ENCODE results near the gene ASXL2.
"Not testable (repeated sequence)": the region's sequence is repeated elsewhere in the genome, so short reads cannot be mapped to it uniquely, and the experiment has no call there.

Gene ASXL2

DNA sequence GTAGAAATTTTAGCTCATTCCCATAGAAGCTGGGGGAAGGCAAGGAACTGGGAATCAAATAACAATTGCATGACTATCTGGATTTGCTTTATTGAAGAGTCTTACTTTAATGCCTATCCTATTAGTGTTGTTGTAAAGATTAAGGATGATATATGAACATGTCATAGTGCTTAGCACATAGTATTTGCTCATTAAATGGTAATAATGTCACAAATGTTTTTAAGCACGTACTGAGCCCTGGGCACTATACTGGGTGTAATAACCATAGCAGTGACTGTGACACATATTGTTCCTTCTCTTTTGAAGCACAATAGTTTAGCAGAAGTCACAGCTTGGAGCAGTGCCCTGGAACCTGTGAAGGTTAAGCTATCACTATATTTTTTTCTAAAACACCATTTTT lies 157.7 kb downstream of the ASXL2 start:
- Mint-ChIP-seq H3K27ac (no peak overlapping the region), H3K9me3 (no peaks in the 10 kb centered on the region), H3K4me1 (peaks cover 7% of the 10 kb centered on the region), H3K27me3 (peaks cover 15% of the 10 kb centered on the region), H3K4me3 (no peak overlapping the region)
- ATAC-seq (no peak), DNase-seq (no peak)

DNA sequence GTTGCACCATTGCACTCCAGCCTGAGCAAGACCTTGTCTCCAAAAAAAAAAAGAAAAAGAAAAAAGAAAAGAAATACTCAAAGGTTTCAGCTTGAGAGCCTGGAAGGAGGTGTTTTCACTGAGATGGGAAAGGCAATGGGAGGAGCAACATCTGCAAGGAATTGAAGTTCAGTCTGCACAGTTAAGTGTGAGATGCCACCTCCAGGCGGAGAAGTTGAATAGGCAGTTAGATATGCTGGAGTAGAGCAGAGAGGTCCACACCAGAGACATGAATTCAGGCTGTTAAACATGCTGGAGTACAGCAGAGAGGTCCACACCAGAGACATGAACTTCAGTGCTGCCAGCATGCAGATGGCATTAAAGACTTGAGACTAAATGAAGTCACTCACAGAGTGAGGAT lies 163.5 kb downstream of the ASXL2 start:
- Mint-ChIP-seq H3K4me3 (no peak overlapping the region), H3K27ac (no peak overlapping the region), H3K9me3 (no peaks in the 10 kb centered on the region), H3K4me1 (peaks cover 28% of the 10 kb centered on the region), H3K27me3 (peaks cover 37% of the 10 kb centered on the region)
- ATAC-seq: no peak
- DNase-seq: no peak

DNA sequence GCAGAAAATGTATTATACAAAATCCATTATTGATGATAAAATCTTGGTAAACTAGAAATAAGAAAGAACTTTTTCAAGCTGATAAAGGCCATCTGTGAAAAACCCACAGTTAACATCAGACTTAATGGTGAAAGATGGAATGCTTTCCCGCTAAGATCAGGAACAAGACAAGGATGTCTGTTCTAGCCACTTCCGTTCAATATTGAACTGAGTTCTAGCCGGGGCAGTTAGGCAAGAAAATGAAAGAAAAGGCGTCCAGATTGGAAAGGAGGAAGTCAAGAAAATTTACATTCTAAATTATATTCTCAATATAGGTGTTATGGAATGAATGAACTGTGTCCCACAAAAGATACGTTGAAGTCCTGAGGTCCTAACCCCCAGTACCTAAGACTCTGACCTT lies 165.8 kb downstream of the ASXL2 start:
- Mint-ChIP-seq H3K27me3 (peaks cover 48% of the 10 kb centered on the region), H3K27ac (no peak overlapping the region), H3K4me3 (no peak overlapping the region), H3K9me3 (no peaks in the 10 kb centered on the region), H3K4me1 (peaks cover 21% of the 10 kb centered on the region)
- DNase-seq: no peak
- no peak for ATAC-seq

DNA sequence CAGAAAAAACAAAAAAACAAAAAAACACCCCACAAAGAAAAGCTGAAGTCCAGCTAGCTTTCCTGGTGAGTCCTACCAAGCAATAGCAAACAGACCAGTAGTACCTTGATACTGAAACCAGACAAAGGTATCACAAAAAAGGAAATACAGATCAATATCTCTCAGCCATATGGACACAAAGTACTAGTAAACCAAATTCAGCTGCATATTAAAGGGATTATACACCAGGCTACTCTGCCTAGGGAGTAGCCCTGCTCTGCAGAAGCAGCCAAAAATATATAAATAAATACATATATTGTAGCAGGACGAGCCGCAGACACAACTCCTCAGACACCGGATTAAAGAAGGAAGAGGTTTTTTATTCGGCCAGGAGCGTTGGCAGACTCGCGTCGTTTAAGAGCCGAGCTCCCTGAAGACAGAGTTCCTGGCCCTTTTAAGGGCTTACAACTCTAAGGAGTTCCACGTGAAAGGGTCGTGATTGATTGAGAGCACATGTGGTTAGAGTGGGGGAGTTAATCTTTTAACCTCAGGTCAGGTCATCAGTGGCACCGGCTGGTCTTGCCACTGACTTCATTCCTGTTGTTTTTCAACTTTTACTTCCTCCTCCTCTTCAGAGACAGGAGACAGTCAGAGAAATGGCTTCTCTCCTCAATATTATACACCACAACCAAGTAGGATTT lies 166.5 kb downstream of the ASXL2 start:
- no peak for ATAC-seq
- H3K4me3 Mint-ChIP-seq: peak overlapping the region; percentile 57 to 72
- no peaks in the 10 kb centered on the region for H3K9me3 Mint-ChIP-seq
- H3K4me1 Mint-ChIP-seq: peaks cover 21% of the 10 kb centered on the region
- peaks cover 46% of the 10 kb centered on the region for H3K27me3 Mint-ChIP-seq
- H3K27ac Mint-ChIP-seq: peak overlapping the region; percentile 51 to 82
- DNase-seq: no peak

DNA sequence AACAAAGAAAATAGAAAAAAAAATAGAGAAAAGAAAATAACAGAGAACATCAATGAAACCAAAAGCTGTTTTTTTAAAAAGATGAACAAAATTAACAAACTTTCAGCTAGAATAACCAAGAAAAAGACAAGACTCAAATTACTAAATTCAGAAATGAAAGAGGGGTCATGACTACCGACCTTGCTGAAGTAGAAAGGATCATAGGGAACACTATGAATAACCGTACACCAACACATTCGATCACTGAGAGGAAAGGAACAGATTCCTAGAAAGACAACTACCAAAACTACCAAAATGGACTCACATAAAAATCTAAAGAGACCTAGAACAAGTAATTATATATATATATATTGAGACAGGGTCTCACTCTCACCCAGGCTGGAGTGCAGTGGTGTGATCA lies 167.5 kb downstream of the ASXL2 start:
- H3K27me3 Mint-ChIP-seq: peaks cover 43% of the 10 kb centered on the region
- no peak overlapping the region for H3K27ac Mint-ChIP-seq
- DNase-seq (no peak), ATAC-seq (no peak)
- no peak overlapping the region for H3K4me3 Mint-ChIP-seq
- peaks cover 21% of the 10 kb centered on the region for H3K4me1 Mint-ChIP-seq
- no peaks in the 10 kb centered on the region for H3K9me3 Mint-ChIP-seq

DNA sequence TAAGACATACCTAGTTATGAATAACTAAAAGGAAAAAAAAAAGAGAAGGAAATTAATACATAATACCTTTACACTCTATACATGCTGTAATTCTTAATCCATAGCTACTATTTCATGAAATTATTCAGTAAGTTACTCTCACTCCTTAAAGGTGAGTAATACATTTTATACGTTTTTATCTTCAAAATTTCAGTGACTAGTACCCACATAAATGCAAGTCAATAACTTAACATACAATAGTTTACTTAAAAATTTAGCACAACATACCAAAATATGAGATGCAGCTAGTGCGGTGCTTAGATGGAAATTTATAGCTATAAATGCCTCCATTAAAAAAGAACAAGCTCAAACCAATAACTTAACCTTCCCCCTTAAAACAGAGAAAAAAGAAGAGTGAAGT lies 168.9 kb downstream of the ASXL2 start:
- Mint-ChIP-seq H3K4me1 (peaks cover 21% of the 10 kb centered on the region), H3K4me3 (no peak overlapping the region), H3K27me3 (peaks cover 43% of the 10 kb centered on the region), H3K9me3 (no peaks in the 10 kb centered on the region), H3K27ac (no peak overlapping the region)
- DNase-seq (no peak), ATAC-seq (no peak)

DNA sequence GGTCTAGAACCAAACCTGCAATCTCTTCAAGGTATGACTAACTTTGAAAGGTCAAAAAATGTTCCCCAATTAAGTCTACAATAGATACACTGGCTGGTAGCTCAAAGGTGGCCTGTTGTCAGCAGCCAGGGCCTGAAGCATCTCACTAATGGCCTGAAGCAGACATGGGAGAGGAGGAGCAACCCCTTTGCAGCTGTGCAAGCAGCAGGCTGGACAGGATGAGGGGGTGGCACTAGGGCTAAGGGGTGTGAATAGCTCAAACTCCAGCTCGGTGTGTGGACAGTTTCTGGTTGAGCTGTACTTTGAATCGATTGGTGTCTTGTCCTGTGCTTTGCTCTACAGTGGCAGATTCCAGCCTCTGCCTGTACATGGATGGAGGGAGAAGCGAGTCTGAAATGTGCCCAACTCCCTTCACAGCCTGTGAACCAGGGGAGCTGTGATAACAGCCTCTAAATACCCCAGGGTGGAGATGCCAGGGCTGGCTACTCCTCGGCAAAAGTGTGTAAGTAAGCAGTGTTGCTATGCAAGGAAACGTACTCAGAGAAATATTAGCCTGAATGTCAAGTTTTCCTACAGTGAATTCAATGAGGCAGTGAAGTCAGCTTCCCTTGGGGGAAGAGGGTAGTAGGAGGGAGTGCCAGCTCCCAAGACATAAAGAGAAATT lies 170.2 kb downstream of the ASXL2 start:
- Mint-ChIP-seq H3K9me3 (no peaks in the 10 kb centered on the region), H3K4me1 (peaks cover 21% of the 10 kb centered on the region), H3K27ac (no peak overlapping the region), H3K4me3 (no peak overlapping the region), H3K27me3 (peaks cover 39% of the 10 kb centered on the region)
- DNase-seq: no peak
- ATAC-seq: no peak

DNA sequence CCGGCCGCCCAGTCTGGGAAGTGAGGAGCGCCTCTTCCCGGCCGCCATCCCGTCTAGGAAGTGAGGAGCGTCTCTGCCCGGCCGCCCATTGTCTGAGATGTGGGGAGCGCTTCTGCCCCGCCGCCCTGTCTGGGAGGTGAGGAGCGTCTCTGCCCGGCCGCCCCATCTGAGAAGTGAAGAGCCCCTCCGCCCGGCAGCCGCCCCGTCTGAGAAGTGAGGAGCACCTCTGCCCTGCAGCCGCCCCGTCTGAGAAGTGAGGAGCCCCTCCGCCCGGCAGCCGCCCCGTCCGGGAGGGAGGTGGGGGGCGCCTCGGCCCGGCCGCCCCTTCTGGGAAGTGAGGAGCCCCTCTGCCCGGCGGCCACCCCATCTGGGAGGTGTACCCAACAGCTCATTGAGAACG lies 172.7 kb downstream of the ASXL2 start:
- not testable (repeated sequence) for H3K4me3 Mint-ChIP-seq, H3K9me3 Mint-ChIP-seq, ATAC-seq, DNase-seq, H3K4me1 Mint-ChIP-seq, H3K27ac Mint-ChIP-seq
- peaks cover 19% of the 10 kb centered on the region for H3K27me3 Mint-ChIP-seq

DNA sequence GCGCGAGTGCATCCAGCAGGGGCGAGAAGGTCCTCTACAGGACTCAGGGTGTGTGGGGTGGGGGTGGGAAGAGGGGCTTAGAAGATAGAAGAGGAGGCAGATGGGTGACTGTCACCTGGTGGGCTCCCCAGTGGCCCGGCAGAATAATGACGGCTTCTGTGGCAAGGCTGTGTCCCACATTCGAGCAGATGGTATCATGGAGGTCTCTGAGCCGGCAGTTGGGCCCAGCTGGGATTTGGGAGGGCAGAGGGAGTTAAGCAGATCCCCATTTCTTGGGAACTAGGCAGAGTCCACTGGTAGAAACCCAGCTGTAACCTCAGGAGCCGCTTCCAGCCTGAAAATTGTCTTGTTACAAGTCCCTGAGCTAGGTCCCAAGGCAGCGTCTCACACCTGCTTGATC lies 176.5 kb downstream of the ASXL2 start:
- H3K27ac Mint-ChIP-seq: no peak overlapping the region
- no peak for DNase-seq
- no peak overlapping the region for H3K4me3 Mint-ChIP-seq
- ATAC-seq: no peak
- H3K9me3 Mint-ChIP-seq: no peaks in the 10 kb centered on the region
- peaks cover 5% of the 10 kb centered on the region for H3K4me1 Mint-ChIP-seq
- no peaks in the 10 kb centered on the region for H3K27me3 Mint-ChIP-seq

DNA sequence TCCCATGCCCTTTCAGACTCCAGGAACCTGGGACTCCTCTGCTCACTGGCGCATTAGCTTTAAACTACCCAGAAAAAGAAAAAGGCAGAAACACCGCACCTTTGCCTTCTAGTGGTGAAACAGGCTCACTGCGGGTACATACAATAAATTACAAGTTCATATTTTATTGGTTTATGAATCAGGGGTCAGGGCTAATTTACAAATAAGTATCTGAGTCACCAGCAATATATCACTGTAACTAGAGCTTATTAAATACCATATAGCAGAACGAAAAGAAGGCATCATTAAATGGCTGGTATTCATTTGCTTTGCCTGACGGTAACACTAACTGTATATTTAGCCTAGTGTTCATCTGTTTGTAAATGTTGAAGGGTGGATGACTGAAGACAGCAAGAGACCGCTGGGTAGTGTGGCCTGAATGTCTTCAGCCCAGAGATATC lies 178.0 kb downstream of the ASXL2 start:
- no peaks in the 10 kb centered on the region for H3K9me3 Mint-ChIP-seq
- peak; percentile 9 to 38 for DNase-seq
- ATAC-seq: peak; percentile 67
- H3K4me3 Mint-ChIP-seq: no peak overlapping the region
- no peaks in the 10 kb centered on the region for H3K27me3 Mint-ChIP-seq
- peaks cover 5% of the 10 kb centered on the region for H3K4me1 Mint-ChIP-seq
- no peak overlapping the region for H3K27ac Mint-ChIP-seq

DNA sequence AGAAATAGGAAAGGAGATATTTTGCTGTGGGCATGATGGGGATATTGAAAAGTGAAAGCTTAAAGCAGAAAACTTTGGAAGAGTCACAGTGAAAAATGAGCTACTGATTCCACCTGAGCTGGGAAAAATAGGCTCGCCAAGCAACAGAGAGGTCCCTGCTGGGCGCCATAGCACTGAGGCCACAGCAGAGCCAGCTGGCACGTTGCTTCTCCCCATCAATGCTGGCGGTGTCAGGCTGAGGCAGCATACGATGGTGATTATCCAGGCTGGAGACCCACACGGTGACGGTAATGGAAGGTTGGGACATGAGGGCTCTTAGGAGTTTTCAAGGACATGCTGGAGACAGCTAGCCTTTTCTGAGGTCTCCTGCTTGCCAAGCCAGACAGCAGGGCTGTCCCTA lies 179.1 kb downstream of the ASXL2 start:
- no peak overlapping the region for H3K27ac Mint-ChIP-seq
- DNase-seq: no peak
- peaks cover 5% of the 10 kb centered on the region for H3K4me1 Mint-ChIP-seq
- no peak overlapping the region for H3K4me3 Mint-ChIP-seq
- no peak for ATAC-seq
- H3K27me3 Mint-ChIP-seq: no peaks in the 10 kb centered on the region
- no peaks in the 10 kb centered on the region for H3K9me3 Mint-ChIP-seq

DNA sequence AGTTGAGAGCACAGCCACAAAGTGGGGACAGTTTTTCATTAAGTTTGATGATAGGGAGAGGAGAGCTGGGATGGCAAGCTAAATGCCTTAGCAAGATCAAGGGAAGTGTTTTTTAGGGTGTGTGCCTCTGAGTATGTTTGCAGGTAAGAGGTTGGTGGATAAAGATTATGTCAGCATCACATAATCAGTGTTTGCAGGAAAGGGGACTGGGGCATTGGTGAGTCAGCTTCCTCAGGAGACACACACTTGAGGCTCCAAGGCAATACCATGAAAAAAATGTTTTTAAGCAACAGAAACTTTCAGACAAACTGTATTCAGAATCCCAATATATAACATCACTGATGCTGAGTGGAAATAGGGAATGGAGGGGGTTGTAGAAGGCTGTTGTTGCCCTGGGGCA lies 179.5 kb downstream of the ASXL2 start:
- DNase-seq (no peak), ATAC-seq (no peak)
- no peak overlapping the region for H3K4me3 Mint-ChIP-seq
- no peaks in the 10 kb centered on the region for H3K9me3 Mint-ChIP-seq
- H3K27ac Mint-ChIP-seq: no peak overlapping the region
- peaks cover 5% of the 10 kb centered on the region for H3K4me1 Mint-ChIP-seq
- no peaks in the 10 kb centered on the region for H3K27me3 Mint-ChIP-seq

DNA sequence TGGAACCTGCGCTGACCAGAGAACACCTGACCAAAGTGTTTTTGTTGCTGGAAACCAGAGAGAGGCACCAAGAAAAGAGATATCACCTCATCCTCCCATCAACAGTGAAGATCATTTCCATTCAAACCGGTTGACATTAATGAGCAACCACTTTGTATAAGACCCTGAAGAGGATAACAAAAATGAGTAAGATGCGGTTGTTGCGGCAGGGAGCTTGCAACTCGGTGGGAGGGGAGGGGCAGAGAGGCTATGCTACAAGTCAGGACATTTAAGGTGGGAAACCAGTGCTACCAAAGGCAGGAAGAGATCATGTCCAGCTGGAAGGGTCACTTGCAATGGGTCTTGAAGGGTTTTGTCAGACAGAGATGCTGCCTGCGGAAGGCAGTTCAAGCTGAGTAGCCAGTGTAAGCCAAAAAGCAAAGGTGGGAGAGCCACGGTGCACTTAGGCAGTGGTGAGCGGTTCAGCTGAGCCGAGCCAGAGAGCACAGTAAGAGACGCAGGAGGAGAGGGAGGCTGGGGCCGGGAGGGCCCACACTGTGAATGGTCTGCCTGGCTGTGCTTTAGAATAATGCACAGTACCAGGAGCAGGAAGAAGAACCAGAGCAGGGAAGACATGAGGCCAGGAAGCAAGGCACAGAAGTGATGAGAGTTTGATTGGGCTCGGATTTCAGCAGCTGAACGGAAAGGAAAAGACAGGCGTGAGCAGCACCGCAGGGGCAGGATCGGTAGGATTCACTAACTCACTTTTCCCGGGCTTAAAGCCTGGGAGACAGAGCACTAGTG lies 180.5 kb downstream of the ASXL2 start:
- H3K4me1 Mint-ChIP-seq: peaks cover 5% of the 10 kb centered on the region
- DNase-seq (no peak), ATAC-seq (peak; percentile 20)
- H3K27me3 Mint-ChIP-seq: no peaks in the 10 kb centered on the region
- no peaks in the 10 kb centered on the region for H3K9me3 Mint-ChIP-seq
- H3K4me3 Mint-ChIP-seq: no peak overlapping the region
- H3K27ac Mint-ChIP-seq: no peak overlapping the region

DNA sequence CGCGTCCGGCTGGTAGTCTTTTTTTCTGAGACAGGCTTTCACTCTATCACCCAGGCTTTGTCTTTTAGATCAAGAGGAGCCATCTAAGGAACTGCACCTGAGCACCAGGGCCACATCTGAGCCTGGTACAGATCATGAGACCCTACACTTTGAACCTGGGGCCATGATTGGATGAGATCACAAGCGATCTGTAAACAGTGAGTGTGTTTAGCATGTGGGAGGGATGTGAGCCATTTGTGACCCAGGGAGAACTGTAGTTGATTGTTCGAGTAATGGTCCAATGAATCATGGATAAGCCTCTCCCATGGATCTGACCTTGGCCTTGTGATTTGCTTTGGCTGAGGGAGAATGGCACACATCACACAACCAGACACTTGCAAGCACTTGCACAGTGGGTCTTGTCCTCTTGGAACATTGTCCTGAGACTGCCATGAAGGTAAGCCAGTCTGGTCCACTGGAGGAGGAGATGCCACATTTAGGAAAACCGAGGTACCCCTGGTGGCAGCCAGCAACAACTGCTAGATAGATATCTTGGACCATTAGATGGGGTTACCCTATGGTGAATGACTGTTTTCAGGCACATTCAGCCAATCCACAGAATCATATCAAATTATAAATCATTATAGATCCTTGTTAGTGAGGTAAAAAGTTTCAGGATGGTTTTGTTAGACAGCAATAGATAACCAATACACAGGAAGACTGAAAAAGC lies 185.4 kb downstream of the ASXL2 start:
- Mint-ChIP-seq H3K4me3 (no peak overlapping the region), H3K27ac (no peak overlapping the region), H3K27me3 (no peaks in the 10 kb centered on the region), H3K9me3 (no peaks in the 10 kb centered on the region), H3K4me1 (no peaks in the 10 kb centered on the region)
- no peak for DNase-seq
- ATAC-seq: no peak

DNA sequence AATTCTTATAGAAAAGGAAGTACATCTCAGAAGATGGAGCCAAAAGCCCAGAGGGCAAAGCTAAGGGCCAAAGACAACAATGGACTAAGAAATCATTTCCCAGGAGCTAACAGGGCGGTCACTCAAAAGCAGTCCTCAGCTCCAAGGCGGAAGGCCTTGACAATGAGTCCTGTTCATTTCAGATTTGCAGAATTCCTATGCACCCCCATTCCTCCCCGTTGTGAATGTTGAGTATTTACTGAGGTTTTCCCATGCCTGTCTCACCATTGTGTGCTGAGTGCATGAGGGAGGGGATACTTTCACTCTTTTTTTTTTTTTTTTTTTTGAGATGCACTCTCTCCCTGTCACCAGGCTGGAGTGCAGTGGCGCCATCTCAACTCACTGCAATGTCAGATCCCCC lies 186.1 kb downstream of the ASXL2 start:
- DNase-seq: no peak
- ATAC-seq: no peak
- Mint-ChIP-seq H3K27me3 (no peaks in the 10 kb centered on the region), H3K4me1 (no peaks in the 10 kb centered on the region), H3K9me3 (no peaks in the 10 kb centered on the region), H3K27ac (no peak overlapping the region), H3K4me3 (no peak overlapping the region)

DNA sequence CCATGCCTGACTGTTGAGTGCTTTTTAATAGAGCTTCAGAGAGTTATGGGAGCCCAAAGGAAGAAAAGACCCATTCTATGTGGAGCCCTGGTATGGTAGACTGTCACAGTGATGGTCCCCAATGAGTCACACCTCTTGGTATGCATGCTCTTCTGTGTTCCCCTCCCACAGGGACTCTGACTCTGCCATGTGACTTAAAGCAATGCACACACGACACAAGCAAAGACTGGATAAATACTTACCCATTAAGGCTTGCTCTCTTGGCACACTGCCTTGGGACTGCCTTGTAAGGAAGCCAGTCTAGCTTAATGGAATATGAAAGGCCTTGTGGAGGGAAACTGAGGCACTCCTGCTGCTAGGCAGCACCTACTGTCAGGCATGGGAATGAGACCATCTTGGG lies 188.2 kb downstream of the ASXL2 start:
- H3K9me3 Mint-ChIP-seq: no peaks in the 10 kb centered on the region
- ATAC-seq (no peak), DNase-seq (no peak)
- H3K4me1 Mint-ChIP-seq: no peaks in the 10 kb centered on the region
- no peak overlapping the region for H3K27ac Mint-ChIP-seq
- no peak overlapping the region for H3K4me3 Mint-ChIP-seq
- no peaks in the 10 kb centered on the region for H3K27me3 Mint-ChIP-seq

All from stimulated activated naive CD8-positive, alpha-beta T cell treated with anti-CD3 and anti-CD28 coated beads, Interleukin-15, amount 100 ng/mL, for 72 hours (primary cell).